CD14-positive monocyte (primary cell): ENCODE measurements around the gene PPP2R3A. TPM values are rescaled to one million over a fixed set of nuclear protein-coding genes. Genes with fewer than 3 reads are reported as not detected.

Experiments
- DNase-seq, 3 donors: peaks; one replicate each; pipeline ENCODE4 v3.0.0-alpha.2; 2011 to 2022
- H2AFZ ChIP-seq: 2 replicates; pipeline ENCODE4 v1.6.0; 2012; ENCODE audit warnings: mild to moderate bottlenecking, low read depth, low read length, inconsistent platforms; ENCODE audit not compliant: insufficient read depth, poor library complexity, severe bottlenecking
- H3K27ac ChIP-seq, 2 donors: 1 replicate in 1 of 2; 2 replicates in 1 of 2; pipeline ENCODE4 v1.5.1; 2012 to 2013; ENCODE audit warnings: low read length in 2 of 2, control low read depth in 1 of 2, inconsistent platforms in 1 of 2, low read depth in 1 of 2, mild to moderate bottlenecking in 1 of 2
- H3K27me3 ChIP-seq, 2 donors: one replicate each; pipeline versions ENCODE4 v1.6.0 to v1.6.1; 2011 to 2013; ENCODE audit warnings: low read length in 2 of 2; ENCODE audit not compliant: control insufficient read depth in 2 of 2, insufficient read depth in 2 of 2
- H3K36me3 ChIP-seq, 2 donors: replicated peaks in 1 of 2; 1 replicate in 1 of 2; 2 replicates in 1 of 2; pipeline versions ENCODE4 v1.5.1 to v1.6.1; 2012 to 2013; ENCODE audit warnings: low read length in 2 of 2, control low read depth in 1 of 2, inconsistent platforms in 1 of 2, mild to moderate bottlenecking in 1 of 2; ENCODE audit not compliant: insufficient read depth in 2 of 2, control insufficient read depth in 1 of 2
- H3K4me1 ChIP-seq, 2 donors: 1 replicate in 1 of 2; 2 replicates in 1 of 2; pipeline versions ENCODE4 v1.5.1 to v1.6.1; 2012 to 2013; ENCODE audit warnings: low read length in 2 of 2, control low read depth in 1 of 2, inconsistent platforms in 1 of 2, mild to moderate bottlenecking in 1 of 2, moderate library complexity in 1 of 2; ENCODE audit not compliant: insufficient read depth in 2 of 2, control insufficient read depth in 1 of 2
- H3K4me2 ChIP-seq: replicated peaks from 2 replicates; pipeline ENCODE3; 2012; ENCODE audit warnings: low read length, moderate library complexity, mild to moderate bottlenecking; ENCODE audit not compliant: poor library complexity, severe bottlenecking; ENCODE audit errors: extremely low read depth
- H3K4me3 ChIP-seq, 3 experiments: fragments of 200-600 bp in 1 of 3; sonication (generic) in 1 of 3; replicated peaks in 1 of 3; 1 replicate in 2 of 3; 2 replicates in 1 of 3; pipeline ENCODE4 v1.5.1; 2011 to 2013; ENCODE audit warnings: low read length in 3 of 3, mild to moderate bottlenecking in 3 of 3, control low read depth in 2 of 3, low read depth in 2 of 3, inconsistent platforms in 1 of 3, moderate library complexity in 1 of 3
- H3K79me2 ChIP-seq: 2 replicates; pipeline ENCODE4 v1.6.0; 2012; ENCODE audit warnings: mild to moderate bottlenecking, control low read depth, inconsistent platforms, low read length, moderate library complexity; ENCODE audit not compliant: insufficient read depth
- H3K9ac ChIP-seq: 2 replicates; pipeline ENCODE4 v1.6.0; 2017; ENCODE audit warnings: low read length, mild to moderate bottlenecking; ENCODE audit not compliant: insufficient read depth, poor library complexity, severe bottlenecking
- H3K9me3 ChIP-seq, 2 donors: replicated peaks in 1 of 2; 1 replicate in 1 of 2; 2 replicates in 1 of 2; pipeline versions ENCODE4 v1.5.1 to v1.6.1; 2012 to 2013; ENCODE audit warnings: low read length in 2 of 2, control low read depth in 1 of 2; ENCODE audit not compliant: control insufficient read depth in 1 of 2, insufficient read depth in 1 of 2
- H4K20me1 ChIP-seq: 2 replicates; pipeline ENCODE4 v1.6.0; 2012; ENCODE audit warnings: mild to moderate bottlenecking, low read length, control low read depth, moderate library complexity; ENCODE audit not compliant: insufficient read depth
- H3K27ac Mint-ChIP-seq, 7 donors: one replicate each; pipeline ENCODE4 v1.8.0; 2020; ENCODE audit warnings: mild to moderate bottlenecking in 7 of 7, mixed read lengths in 7 of 7, moderate library complexity in 6 of 7, inconsistent platforms in 2 of 7
- H3K27me3 Mint-ChIP-seq, 3 donors: one replicate each; pipeline ENCODE4 v1.8.0; 2021 to 2022; ENCODE audit warnings: low read depth in 3 of 3, mild to moderate bottlenecking in 3 of 3, mixed read lengths in 3 of 3, moderate library complexity in 3 of 3, inconsistent platforms in 1 of 3
- H3K36me3 Mint-ChIP-seq, 2 donors: one replicate each; pipeline ENCODE4 v1.8.0; 2020; ENCODE audit warnings: mixed read lengths in 2 of 2, inconsistent platforms in 1 of 2, mild to moderate bottlenecking in 1 of 2
- H3K4me1 Mint-ChIP-seq: one replicate; pipeline ENCODE4 v1.8.0; 2020; ENCODE audit warnings: mild to moderate bottlenecking, mixed read lengths
- H3K4me3 Mint-ChIP-seq, 2 donors: one replicate each; pipeline ENCODE4 v1.8.0; 2020; ENCODE audit warnings: mild to moderate bottlenecking in 2 of 2, mixed read lengths in 2 of 2, moderate library complexity in 1 of 2
- H3K9me3 Mint-ChIP-seq, 7 donors: one replicate each; pipeline ENCODE4 v1.8.0; 2020 to 2022; ENCODE audit warnings: mixed read lengths in 7 of 7, mild to moderate bottlenecking in 6 of 7, moderate library complexity in 6 of 7, inconsistent platforms in 2 of 7
- CTCF ChIP-seq: fragments of 200-600 bp; IDR thresholded peaks from one replicate; pipeline ENCODE4 v1.8.0; 2022; ENCODE audit warnings: antibody characterized with exemption, mild to moderate bottlenecking
- WGBS: methylation state at CpG from one replicate; pipeline ENCODE4 v1.1.5; 2013; ENCODE audit warnings: missing lambda C conversion rate; ENCODE audit not compliant: insufficient coverage; 5-methylcytosine and 5-hydroxymethylcytosine counted together
- intact Hi-C, 2 donors: fragments of 100-400 bp; cut with micrococcal nuclease; formaldehyde crosslinking; loops; one replicate each; pipeline versions ENCODE4 v1.15.0 to v1.15.1; 2023
- polyA plus RNA-seq, 3 donors: library from polyadenylated mRNA; depleted of rRNA in 1 of 3; unstranded in 2 of 3; stranded (reverse) in 1 of 3; fragments of 300-500 nt in 2 of 3; fragments of >200 nt in 1 of 3; fragmentation: Illumina TruSeq in 2 of 3; gene quantifications; 1 replicate in 2 of 3; 2 replicates in 1 of 3; pipeline ENCODE4 v1.2.3, GENCODE V29; 2012 to 2021

Gene PPP2R3A
- polyA plus RNA-seq, 3 donors, result 0.09 to 0.15 (median 0.10) TPM

- Mint-ChIP-seq H3K27ac (no peak overlapping the region), H3K4me1 (no peaks in the 10 kb centered on the region), H3K36me3 (no peaks in the 10 kb centered on the region), H3K4me3 (no peak overlapping the region), H3K9me3 (peaks cover 0 to 2% (median 0%) of the 10 kb centered on the region in 7 donors), H3K27me3 (peaks cover 0 to 1% (median 0%) of the 10 kb centered on the region in 3 donors)
- Histone ChIP-seq H3K27ac (no peak overlapping the region), H3K4me3 (no peak overlapping the region), H3K9me3 (no peaks in the 10 kb centered on the region), H3K4me1 (no peaks in the 10 kb centered on the region), H3K4me2 (no peak overlapping the region), H4K20me1 (no peaks in the 10 kb centered on the region), H3K9ac (no peak overlapping the region), H3K36me3 (no peaks in the 10 kb centered on the region), H2AFZ (no peak overlapping the region), H3K79me2 (no peaks in the 10 kb centered on the region), H3K27me3 (no peaks in the 10 kb centered on the region)
- no peak for TF ChIP-seq CTCF
- WGBS, result 100% methylated on average over 1 of the region's 4 CpGs
- no peak for DNase-seq
- intact Hi-C loops, result no loop called here
Measured at GRCh38 chr3:135995766-135996165, 30.2 kb downstream of the PPP2R3A start.

- Histone ChIP-seq H3K36me3 (no peaks in the 10 kb centered on the region), H3K9ac (no peak overlapping the region), H4K20me1 (no peaks in the 10 kb centered on the region), H3K4me1 (no peaks in the 10 kb centered on the region), H3K27ac (no peak overlapping the region), H3K27me3 (no peaks in the 10 kb centered on the region), H3K4me2 (no peak overlapping the region), H3K4me3 (no peak overlapping the region), H3K79me2 (no peaks in the 10 kb centered on the region), H2AFZ (no peak overlapping the region), H3K9me3 (no peaks in the 10 kb centered on the region)
- TF ChIP-seq CTCF, result no peak
- no peak overlapping the region for H3K4me3 Mint-ChIP-seq
- peaks cover 0 to 2% (median 0%) of the 10 kb centered on the region in 7 donors for H3K9me3 Mint-ChIP-seq
- no peaks in the 10 kb centered on the region for H3K27me3 Mint-ChIP-seq
- DNase-seq, result no peak
- 88% methylated on average over 5 of the region's 6 CpGs for WGBS
- intact Hi-C loops, result no loop called here
- no peaks in the 10 kb centered on the region for H3K36me3 Mint-ChIP-seq
- H3K27ac Mint-ChIP-seq, result no peak overlapping the region
- no peaks in the 10 kb centered on the region for H3K4me1 Mint-ChIP-seq
Measured at GRCh38 chr3:135997554-135998320, 32.2 kb downstream of the PPP2R3A start.
